ENCODE data around the gene PARVB.

GRCh38 chr22:44074337-44074984, 50.4 kb downstream of the PARVB start:
- TF ChIP-seq CTCF (IDR thresholded peaks at IDR 0.05): no peak
- no peak for TF ChIP-seq POLR2A (IDR thresholded peaks at IDR 0.05)
